Effector CD8-positive, alpha-beta T cell (primary cell): ENCODE results near the gene OOSP1.
"Not testable (repeated sequence)": the region's sequence is repeated elsewhere in the genome, so short reads cannot be mapped to it uniquely, and the experiment has no call there.

Experiments
- DNase-seq: peaks from one replicate; lab custom pipeline; 2025; lab: John Stamatoyannopoulos, UW
- total RNA-seq, 4 experiments: gene quantifications; one replicate each; lab custom pipeline; 2026; lab: John Stamatoyannopoulos, UW

Gene OOSP1, protein sequence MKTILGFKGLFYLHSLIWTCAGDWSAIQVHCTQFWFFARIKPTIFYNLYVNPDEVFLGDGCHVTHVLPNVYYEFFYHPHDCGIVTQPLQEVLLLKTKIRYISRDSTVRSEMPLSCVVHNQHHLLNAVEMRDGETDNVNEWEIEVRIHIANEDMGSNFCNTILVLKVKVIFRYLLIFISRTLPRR
- 0 reads per million in 4 experiments for total RNA-seq

DNA sequence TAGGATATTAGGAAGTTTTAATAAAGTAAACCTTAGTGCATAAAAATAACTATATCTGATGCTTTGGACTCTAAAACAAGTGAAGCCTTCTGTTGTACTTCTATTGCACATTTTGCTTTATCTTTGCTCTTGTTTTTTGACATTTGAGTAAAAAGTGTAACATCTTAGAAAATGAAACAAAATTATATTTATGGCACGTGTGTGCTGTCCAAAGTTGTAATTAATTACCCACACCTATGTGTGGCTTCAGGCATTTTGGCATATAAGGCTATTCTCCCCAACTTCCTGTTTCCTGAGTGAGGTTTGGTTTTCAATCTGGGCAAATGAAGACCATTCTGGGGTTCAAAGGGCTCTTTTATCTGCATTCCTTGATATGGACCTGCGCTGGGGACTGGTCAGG lies at the start of gene OOSP1:
Gene OOSP1, plus strand, starts transcription at position 301 of the 400 bp plus-strand sequence. Its CDS starts 23 bp downstream, at position 324.
- no peak for DNase-seq

DNA sequence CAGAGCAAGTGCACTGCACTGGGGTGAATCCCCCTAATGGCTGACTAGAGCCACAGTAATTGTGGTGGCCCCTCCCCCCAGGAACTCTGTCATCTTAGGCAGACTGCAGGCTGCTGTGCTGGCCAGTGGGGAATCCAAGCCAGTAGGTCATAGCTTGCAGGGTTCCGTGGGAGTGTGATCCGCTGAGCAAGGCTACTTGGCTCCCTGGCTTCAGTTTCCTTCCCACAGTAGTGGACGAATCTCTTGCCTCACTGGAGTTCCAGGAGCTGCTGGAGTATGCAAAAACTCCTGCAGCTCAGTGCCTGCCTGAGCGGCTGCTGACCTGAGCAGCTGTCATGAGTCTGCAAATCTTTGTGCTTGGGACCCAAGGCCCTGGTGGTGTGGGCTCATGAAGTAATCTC lies 46.5 kb upstream of the OOSP1 start:
- no peak for DNase-seq

DNA sequence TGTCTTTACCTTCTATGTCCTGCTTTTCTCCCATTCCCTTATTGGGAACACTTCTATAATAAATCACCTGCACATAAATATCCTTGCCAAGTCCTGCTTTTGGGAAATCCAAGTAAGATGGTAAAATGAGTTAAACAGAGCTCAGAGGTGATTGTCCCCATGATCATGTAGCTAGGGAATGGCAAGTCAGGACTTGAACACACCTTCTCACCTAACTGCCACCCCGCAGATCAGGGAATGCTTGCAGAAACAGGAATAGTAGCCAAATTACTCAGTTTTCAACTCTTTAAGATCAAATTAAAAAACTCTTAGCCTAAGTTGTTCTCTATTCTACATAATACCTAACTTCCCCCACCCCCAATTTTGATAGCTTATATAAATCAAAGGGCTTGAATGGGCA lies 43.6 kb upstream of the OOSP1 start:
- no peak for DNase-seq

DNA sequence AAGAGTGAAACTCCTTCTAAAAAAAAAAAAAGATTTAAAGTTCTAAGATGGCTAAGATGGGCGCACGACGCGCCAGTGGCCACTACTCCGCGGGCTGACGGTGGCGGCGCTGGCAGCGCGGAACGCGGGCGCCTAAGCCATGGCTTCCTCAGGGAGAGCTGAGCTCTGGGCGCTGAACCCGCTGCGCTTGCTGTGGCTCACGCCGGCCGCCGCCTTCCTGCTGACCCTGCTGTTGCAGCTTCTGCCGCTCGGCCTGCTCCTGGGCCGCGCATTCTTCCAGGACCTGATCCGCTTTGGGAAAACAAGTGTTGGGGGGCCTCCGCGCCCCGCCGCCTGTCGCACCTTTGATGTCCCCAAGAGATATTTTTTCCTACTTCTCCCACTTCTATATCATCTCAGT lies 40.2 kb upstream of the OOSP1 start:
- no peak for DNase-seq

DNA sequence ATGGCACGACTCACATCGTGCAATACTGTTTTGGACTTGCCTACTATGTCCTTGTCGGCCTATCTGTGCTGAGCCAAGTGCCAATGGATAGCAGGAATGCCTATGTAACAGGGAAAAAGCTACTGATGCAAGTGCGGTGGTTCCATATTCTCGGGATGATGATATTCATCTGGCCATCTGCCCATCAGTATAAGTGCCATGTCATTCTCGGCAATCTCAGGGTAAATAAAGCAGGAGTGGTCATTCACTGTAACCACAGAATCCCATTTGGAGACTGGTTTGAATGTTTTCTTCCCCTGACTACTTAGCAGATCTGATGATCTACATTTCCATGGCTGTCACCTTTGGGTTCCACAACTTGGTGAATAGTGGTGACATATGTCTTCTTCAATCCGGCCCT lies 39.6 kb upstream of the OOSP1 start:
- DNase-seq: no peak

DNA sequence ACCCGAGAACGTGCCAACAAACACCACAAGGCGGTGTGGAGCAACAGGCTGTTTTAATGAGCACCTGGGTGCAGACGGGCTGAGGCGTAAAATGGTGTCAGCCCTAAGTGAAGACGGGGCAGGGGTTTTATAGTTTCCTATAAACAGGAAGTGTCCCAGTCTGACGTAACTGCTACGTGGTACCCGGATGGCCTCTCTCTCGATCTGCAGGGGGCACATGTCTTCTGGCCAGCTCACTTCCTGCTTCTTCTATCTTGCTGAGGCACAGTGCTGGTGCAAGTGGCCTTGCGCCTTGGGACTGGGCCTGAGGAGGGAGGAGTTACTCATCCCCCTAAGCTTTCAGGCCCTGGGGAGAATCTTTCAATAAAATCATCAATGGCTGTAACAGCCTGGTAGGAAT lies 38.7 kb upstream of the OOSP1 start:
- DNase-seq: no peak

DNA sequence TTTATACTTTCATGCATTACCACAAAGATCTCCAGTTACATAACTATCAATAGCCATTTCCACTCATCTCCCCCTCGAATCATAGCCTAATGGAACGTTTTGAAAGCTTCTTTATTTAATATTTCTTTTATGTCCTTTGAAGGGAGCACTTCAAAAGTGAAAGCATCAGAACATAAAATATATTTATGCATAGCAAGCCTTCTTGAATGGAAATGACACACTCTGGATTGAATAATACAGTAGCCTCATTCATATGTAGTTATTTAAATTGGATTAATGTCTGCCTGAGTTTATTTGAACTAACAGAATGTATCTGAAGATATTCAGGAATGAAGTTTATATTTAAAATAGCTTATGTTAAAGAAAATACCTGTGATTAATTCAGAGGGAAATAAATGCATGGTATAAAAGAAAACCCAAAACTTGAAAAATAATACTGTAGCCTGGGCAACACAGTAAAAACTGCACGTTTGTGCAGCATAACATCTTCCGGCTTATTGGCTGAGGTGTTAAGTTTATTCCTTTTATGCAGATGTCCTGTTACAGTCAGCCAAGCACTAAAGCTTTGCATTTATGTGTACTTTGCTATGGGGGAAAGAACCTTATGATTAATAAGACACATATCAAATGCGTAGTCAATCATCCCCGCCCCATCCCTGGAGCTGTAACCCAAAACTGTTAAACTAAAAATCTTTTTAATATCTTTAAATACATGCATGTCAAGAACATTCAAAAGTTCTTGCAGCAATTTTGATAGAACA lies 37.7 kb upstream of the OOSP1 start:
- no peak for DNase-seq

DNA sequence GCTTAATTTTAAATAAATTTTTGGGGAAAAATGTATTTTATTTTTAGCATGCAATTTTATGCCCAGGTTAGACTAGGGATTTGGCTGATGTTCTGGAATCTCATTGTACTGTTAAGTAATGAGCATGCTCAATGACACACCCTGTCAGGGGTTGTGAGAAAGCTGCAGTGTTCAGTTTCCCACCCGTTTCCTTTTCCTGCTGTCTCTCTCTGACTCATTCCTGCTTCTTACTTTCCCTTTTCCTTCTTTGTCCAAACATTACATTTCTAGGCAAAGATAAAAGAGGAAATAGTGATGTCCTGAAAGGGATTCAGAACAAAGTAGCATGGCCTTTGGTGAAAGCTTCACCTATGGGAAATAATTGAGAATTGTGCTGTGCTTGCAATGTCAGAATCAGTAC lies 36.9 kb upstream of the OOSP1 start:
- no peak for DNase-seq

DNA sequence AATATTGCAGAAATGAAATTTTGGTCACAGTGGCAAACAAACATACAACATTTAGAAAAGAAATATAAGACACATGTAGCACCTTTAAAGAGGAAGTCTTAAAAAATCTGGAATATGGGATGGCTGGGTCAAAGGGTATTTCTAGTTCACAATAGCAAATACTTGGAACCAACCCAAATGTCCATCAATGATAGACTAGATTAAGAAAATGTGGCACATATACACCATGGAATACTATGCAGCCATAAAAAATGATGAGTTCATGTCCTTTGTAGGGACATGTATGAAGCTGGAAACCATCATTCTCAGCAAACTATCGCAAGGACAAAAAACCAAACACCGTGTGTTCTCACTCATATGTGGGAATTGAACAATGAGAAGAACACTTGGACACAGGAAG lies 34.7 kb upstream of the OOSP1 start:
- not testable (repeated sequence) for DNase-seq

DNA sequence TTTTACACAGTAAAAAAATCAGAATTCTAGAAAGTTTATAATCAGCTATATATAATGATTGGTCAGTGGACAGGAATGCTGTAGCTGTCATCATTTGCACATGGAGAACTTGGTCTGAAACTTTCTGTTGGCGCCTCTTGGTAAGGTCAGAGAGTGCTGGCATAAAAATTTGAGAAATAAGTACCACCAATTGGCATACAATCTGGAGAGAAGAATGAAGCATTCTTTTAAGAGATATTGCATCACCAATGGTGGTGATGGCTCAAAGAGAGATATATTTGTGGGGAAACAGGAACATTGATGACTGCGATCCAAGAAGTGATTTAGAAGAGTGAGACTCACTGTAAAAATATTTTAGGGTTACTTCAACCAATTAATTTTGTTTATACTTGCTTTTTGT lies 19.8 kb upstream of the OOSP1 start:
- no peak for DNase-seq

DNA sequence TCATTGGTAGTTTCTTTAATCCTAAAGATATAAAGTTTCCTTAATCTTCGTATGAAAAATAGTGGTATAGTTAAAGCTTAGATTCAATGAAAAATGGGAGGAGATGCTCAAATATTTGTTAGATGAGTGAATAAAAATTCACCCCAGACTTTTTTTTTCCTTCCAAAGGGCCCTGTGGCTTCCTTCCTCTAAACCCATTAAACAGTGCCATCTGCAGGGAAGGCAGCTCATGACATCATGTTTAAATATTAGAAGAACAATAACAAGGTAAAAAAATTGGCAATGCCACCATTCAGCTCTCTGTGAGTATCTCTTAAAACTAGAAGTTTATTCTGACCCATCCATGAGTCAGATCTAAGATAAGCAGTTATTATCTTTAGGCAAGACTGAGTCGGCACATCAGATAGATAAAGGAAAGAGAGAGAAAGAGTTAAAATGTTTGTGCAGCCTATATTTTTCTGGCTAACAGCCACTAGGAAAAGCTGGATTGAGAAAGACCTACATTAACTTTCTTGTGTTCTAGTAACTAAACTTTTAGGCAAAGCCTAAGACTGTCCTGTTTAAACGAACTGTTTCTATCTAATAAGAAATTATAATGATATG lies 19.1 kb upstream of the OOSP1 start:
- no peak for DNase-seq

DNA sequence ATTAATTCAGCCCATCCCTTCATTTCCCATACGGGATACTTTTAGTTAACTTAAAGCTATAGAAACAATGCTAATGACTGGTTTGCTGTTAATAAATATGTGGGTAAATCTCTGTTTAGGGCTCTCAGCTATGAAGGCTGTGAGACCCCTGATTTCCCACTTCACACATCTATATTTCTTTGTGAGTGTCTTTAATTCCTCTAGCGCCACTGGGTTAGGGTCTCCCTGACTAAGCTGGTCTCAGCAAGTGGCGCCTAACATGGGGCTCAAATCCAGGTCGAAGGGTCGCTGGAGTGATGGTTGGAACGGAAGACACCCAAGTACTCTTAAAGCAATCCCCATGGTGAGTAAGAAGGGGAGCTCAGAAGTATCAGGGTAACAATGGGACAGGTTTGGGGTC lies 14.4 kb upstream of the OOSP1 start:
- no peak for DNase-seq

DNA sequence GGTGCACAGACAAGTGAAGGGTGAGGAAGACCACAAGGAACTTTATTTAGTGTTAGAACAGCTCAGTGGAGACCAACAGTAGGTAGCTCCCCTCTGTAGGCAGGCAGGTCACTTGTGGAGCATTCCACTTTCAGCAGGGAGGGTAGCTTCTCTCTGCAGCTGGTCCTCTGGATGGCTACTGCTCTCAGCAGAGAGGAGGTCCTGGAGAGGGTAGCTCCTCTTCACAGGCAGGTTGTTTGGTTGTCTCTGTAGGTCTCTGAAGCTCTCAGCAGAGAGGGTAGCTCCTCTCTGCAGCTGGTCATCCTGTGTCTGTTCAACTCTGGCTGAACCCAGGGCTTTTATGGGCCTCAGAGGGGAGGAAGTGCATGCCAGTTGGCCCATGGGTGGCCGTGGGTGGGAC lies 6.5 kb upstream of the OOSP1 start:
- DNase-seq: no peak

DNA sequence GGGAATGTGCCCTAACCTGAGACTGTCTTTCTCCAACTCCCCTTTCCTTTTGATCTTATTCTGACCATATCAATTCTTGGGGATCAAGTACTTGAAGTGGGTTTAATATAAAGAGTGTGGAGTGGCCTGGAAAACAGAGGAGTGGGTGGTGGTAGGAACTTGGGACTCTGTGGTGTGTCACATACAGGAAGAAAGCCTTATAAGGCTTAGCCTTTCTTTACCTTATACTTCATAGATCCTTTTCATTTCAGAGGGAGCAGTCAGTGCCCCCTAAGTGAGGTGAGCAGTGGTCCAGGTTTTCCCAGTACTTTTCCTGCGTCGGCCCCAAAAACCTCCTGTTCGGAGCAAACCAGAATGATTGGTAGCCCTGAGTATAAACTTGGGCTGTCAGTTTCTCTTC lies 486 bp downstream of the OOSP1 start:
- DNase-seq: no peak

DNA sequence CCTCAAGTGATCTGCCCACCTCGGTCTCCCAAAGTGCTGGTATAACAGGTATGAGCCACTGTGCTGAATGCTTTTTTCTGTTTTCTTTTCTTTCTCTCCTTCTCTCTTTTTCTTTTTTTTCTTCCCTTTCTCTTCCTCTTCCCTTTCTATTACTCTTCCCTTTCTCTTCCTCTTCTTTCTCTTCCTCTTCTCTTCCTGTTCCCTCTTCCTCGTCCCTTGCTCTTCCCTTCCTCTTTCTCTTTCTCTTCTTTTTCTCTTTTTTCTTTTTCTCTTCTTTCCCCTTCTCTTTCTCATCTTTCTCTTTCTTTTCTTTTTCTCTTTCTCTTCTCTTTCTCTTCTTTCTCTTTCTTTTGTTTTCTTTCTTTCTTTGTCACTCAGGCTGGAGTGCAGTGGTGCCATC lies 1.2 kb downstream of the OOSP1 start:
- DNase-seq: no peak

DNA sequence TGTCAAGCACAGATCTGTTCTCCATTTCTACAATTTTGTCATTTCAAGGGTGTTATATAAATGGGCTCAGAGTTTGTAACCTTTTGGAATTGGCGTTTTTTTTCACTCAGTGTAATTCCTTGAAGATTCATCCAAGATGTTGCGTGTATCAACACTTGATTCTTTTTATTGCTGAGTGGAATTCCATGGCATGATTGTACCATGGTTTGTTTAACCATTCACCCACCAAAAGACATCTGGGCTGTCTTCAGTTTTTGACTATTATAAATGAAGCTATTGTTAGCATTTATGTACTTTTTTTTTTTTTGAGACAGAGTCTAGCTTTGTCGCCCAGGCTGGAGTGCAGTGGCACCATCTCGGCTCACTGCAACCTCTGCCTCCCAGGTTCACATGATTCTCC lies 2.9 kb downstream of the OOSP1 start:
- no peak for DNase-seq

DNA sequence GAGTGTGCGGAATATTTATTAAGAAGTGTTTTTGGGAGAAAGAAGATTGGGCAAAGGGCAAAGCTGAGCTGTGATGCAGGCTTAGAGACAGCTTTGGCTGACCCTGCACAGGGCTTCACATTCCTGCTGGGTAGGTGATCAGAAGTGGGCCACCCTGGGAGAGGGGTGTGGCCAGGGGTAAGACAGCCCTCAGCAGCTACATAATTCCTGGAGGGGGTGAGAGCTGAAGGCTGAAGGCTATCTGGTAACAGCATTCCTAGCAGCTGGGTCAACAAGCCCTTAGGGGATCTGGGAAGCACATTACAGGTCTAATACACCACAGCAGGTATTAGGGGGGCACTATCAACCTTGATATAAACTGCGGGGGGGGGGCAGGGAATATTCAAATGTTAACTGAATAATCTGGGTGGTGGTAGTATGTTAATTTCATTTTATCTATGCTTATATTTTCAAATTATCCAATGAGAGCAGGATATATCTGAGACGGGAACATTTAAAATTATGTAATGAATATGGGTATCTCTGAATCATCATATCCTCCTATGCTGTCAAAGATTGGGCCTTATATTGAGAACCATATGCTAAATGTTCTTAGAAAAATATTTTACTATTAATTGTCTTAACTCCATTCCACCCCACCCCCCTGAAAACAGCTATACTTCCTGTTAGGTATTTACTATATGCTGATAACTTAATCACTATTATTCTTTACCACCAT lies 5.9 kb downstream of the OOSP1 start:
- no peak for DNase-seq

DNA sequence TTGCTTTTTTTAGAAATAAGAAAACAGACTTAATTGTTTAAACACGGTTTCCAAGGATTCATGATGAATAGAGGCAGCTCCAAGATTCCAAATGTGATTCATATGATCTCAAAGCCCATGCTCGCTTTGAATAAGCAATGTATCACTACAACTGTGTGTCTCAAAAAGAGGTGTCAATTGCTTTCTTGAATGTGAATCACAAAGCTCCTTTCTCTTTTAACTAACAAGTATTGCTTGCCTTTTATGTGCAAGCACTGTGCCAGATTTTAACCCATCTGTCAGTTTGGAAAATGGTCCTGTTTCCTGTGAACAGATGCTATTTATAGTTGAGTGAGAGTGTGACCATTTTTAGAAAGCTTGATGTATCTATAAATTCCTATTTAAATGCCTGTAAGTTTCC lies 6.5 kb downstream of the OOSP1 start:
- DNase-seq: no peak

DNA sequence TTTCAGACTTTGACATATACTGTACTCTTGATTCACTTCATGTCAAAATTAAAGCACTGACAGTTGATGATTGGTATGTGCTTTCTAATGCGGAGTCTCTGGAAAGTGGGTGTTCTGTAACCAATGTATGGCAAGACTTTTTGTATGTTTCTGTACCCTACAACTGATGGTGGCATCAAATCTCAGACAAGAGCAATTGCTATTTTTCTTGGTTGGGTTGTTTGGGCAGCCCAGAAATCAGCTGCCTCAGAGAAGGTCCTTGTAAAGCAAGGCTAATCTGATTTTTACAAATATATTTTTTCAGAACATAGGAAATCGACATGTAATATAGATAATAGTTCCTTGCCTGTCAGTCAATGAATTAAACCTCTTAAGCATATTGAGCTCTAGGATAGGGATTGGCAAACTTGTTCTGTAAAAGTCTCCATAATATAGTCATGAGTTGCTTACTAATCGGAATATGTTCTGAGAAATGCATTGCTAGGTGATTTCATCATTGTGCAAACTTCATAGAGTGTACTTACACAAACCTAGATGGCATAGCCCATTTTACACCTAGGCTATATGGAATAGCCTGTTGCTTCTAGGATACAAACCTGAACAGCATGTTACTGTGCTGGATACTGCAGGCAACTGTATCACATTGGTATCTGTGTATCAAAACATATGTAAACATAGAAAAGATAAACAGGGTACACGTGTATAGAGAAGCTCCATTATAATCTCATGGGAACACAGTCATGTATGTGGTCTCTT lies 15.4 kb downstream of the OOSP1 start:
- DNase-seq: no peak

DNA sequence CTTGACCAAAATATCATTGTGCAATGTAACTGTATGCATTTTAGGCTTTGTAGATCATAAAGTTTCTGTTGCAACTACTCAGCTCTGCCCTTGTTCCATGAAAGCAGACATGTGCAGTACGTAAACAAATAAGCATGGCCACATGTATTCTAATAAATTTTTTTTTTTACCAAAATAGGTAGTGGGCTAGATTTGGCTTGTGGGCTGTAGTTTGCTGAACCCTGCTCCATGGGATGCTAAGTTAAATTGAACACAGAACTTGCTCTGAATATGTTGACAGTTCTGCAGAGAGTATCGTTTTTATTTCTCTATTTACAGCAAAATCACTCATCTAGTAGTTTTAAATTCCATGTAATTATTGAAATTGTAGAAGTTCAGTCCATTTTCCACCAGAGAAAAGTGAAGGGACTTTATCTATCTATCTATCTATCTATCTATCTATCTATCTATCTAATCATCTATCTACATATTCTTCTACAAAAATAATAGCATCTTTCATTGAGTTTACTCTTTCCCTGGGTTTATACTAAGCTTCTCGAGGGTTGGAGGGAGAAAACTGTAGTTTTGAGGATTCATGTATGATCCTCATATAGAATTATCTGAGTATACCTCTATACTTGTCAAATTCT lies 16.1 kb downstream of the OOSP1 start:
- DNase-seq: no peak

DNA sequence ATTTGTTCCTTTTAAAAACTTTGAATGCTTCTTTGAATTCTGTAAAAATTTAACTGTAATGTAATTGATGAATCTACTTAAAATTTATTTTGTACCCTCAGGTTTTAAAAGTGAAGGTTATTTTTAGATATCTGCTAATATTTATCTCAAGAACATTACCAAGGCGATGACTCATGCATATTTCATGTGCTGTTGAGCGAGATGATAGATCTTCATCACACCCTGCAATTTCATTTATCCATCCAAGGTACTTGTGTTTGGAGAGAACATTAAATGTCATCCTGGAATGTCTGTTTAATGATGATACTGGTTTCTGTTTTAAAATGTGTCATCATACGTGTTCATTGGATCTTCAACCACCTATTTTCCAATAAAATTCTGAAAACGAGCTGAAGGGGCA lies 18.9 kb downstream of the OOSP1 start:
- DNase-seq: no peak
